Body of pancreas (tissue), 4 donors: ENCODE results near the gene FLII.

ENCODE experiments used
- CTCF ChIP-seq, 7 experiments: fragments of 450-650 bp in 4 of 7; fragments of 200-600 bp in 3 of 7; sonication (generic) in 3 of 7; IDR thresholded peaks; one replicate each; pipeline ENCODE4 v1.5.1; 2016 to 2019; ENCODE audit warnings: antibody characterized with exemption in 7 of 7
- POLR2A ChIP-seq, 3 donors: fragments of 450-650 bp; IDR thresholded peaks; one replicate each; pipeline ENCODE4 v1.6.1; 2016; ENCODE audit warnings: antibody characterized with exemption in 3 of 3, mild to moderate bottlenecking in 2 of 3

- TF ChIP-seq CTCF (IDR thresholded peaks at IDR 0.05) (no peak), POLR2A (IDR thresholded peaks at IDR 0.05) (no peak)
These were observed 27.4 kb downstream of the FLII start for GRCh38 chr17:18231164-18231563.
